Cardiac fibroblast (primary cell): ENCODE measurements around the gene ATF7IP.
A peak's percentile ranks its signal among the peaks of the same experiment; 100 is the strongest.
"Not testable (repeated sequence)": the region's sequence is repeated elsewhere in the genome, so short reads cannot be mapped to it uniquely, and the experiment has no call there.

Experiments
- DNase-seq, 2 donors: peaks; one replicate each; pipeline versions ENCODE4 v3.0.0 to v3.0.0-alpha.2; 2010; ENCODE audit warnings: low read depth in 2 of 2
- H3K4me3 ChIP-seq, 2 donors: replicated peaks in 1 of 2; 1 replicate in 1 of 2; 2 replicates in 1 of 2; pipeline ENCODE4 v1.5.1; 2011; ENCODE audit warnings: low read depth in 2 of 2, low read length in 2 of 2, mild to moderate bottlenecking in 2 of 2, moderate library complexity in 1 of 2
- TF ChIP-seq, protein P1 (sequence below): IDR thresholded peaks from one replicate; pipeline ENCODE4 v1.5.1; 2011; ENCODE audit warnings: low read depth, mild to moderate bottlenecking, low read length, inconsistent platforms

Gene ATF7IP

DNA sequence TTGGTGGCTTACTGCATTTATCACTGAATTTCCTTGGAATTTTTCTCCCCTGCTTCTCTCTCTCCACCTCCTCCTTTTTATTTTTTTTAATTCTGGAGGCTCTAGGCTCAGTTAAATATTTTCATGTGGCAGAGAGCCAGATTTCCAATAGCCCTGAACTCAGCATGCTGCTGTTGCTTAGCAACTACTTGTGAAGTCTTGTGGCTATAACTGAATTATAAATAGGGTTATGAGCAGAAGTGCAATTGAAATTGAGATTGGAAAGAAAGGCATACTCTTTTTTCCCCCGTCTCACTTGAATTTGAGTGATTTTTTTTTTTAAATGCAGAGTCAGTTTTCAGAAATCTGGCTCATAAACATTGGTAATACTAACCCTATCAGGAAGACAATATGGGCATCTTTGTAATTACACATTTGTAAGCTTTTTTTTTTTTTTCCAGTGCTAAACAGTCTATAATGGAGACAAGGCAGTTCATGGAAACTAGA is 38.3 kb downstream of the ATF7IP start:
- no peak overlapping the region for H3K4me3 ChIP-seq
- TF ChIP-seq, protein P1, sequence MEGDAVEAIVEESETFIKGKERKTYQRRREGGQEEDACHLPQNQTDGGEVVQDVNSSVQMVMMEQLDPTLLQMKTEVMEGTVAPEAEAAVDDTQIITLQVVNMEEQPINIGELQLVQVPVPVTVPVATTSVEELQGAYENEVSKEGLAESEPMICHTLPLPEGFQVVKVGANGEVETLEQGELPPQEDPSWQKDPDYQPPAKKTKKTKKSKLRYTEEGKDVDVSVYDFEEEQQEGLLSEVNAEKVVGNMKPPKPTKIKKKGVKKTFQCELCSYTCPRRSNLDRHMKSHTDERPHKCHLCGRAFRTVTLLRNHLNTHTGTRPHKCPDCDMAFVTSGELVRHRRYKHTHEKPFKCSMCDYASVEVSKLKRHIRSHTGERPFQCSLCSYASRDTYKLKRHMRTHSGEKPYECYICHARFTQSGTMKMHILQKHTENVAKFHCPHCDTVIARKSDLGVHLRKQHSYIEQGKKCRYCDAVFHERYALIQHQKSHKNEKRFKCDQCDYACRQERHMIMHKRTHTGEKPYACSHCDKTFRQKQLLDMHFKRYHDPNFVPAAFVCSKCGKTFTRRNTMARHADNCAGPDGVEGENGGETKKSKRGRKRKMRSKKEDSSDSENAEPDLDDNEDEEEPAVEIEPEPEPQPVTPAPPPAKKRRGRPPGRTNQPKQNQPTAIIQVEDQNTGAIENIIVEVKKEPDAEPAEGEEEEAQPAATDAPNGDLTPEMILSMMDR, result no peak
- DNase-seq, result peak; percentile 85 to 94

DNA sequence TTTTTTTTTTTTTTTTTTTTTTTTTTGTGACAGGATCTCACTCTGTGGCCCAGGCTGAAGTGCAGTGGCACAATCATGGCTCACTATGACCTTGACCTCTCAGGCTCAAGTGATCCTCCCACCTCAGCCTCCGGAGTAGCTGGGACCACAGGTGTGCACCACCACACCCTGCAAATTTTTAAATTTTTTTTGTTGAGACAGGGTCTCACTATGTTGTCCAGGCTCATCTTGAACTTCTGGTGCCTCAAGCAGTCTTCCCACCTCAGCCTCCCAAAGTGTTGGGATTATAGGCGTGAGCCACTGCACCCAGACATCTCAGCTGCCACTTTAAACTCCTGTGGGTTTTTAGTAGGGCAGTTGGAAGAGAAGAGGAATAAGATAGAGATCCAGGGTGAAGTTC is 39.9 kb downstream of the ATF7IP start:
- DNase-seq, H3K4me3 ChIP-seq: not testable (repeated sequence)

DNA sequence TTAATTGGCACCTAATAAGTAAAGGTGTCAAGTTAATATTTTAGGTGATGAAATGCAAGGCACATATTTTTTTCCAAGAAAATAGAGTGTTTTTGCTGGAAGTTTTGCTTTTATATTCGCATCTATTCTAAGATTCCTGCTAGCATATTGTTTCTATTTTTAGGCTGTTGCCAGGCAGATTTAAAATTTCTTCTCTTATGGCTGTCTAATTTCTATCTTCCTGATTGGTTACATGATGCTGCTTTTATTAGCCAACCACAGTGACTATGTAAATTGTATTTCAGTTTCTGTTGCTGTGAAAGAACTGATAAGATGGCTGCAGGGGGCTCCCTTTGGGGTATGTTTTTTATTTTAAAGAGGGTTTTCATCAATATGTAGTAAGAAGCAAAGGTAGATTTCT is 42.7 kb downstream of the ATF7IP start:
- TF ChIP-seq, protein P1, result no peak
- H3K4me3 ChIP-seq, result no peak overlapping the region
- peak; percentile 57 to 64 for DNase-seq

DNA sequence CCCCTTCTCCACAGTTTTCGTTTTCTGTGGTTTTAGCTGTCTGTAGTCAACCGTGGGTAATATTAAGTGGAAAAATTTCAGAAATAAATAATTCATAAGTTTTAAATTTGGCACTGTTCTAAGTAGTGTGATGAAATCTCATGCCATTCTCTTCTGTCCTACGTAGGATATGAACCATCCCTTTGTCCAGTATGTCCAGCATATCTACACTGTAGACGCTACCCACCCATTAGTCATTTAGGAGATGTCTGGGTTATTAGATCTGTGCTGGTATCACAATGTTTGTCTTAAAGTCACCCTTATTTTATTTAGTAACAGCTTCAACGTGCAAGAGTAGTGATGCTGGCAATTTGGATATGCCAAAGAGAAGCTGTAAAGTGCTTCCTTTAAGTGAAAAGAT is 44.7 kb downstream of the ATF7IP start:
- TF ChIP-seq, protein P1, result no peak

DNA sequence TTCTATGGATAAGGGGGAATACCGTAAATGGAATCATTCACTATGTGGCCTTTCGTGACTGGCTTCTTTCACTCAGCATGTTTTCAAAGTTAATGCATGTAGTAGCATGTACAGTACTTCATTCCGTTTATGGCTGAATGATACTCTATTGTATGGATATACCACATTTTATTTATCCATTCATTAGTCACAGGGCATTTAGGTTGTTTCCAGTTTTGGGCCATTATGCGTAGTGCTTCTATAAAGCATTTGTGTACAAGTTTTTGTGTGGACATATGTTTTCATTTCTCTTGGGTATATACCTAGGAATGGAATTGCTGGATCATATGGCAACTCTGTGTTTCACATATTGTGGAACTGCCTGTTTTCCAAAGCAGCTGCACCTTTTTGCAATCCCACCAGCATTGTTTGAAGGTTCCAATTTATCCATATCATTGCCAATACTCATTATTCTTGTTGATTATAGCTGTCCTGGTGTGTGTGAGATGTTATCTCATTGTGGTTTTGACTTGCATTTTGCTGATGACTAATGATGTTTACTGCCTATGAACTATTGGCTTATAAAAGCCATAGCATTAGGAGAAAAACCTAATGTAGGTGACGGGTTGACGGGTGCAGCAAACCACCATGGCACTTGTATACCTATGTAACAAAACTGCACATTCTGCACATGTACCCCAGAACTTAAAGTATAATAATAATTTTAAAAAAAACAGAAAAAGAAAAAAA is 45.5 kb downstream of the ATF7IP start:
- no peak overlapping the region for H3K4me3 ChIP-seq
- TF ChIP-seq, protein P1, result no peak
- DNase-seq, result no peak

More for the DNA sequence above, 44.7 kb downstream of the ATF7IP start:
- no peak overlapping the region for H3K4me3 ChIP-seq
- DNase-seq, result peak; percentile 60 to 88

DNA sequence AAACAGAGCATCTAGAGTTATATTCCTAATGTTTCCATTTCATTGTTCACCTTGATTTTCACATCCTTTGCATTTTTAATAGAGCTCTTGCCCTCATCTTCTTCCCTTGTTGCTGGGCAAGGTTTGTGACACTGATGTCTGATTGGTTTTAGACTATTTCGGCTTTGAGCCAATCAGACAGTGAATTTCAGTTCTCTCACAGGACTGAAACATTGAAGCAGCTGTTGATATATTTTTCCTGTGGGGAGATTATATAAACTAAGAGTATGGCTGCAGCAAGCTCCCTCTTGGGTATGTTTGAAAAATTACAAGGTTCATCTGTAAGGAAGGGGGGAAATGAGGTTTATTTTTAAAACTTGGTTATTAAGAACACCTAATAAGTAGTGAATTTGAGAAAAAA is 51.2 kb downstream of the ATF7IP start:
- TF ChIP-seq, protein P1, result peak; percentile 35
- no peak overlapping the region for H3K4me3 ChIP-seq
- peak; percentile 90 to 92 for DNase-seq

DNA sequence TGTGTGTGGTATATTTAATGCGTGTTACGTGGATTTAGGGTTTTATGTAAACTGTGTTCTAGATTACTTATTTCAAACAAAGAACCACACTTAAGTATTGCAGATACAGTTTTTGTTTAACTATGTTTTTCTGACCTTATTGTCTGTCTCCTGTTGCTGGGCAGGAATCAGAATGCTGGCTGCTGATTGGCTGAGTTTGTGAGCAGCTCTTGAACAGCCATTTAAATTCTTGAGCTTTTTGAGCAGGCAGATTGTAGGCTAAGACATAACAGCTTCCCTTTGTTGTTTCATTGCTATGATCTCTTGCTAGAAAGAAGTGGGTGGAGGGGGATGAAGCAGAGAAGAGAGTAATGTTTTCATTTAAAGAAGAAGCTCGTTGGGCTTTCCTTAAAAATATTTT is 52.2 kb downstream of the ATF7IP start:
- peak; percentile 94 for DNase-seq
- TF ChIP-seq, protein P1, result no peak
- no peak overlapping the region for H3K4me3 ChIP-seq
